CD4-positive, alpha-beta T cell treated with Interferon alpha-2 for 1 hour (primary cell): ENCODE results near the gene B3GNT8.
"Not testable (repeated sequence)": the region's sequence is repeated elsewhere in the genome, so short reads cannot be mapped to it uniquely, and the experiment has no call there.

Experiments used
- DNase-seq, 2 donors: peaks; one replicate each; pipeline ENCODE4 v3.0.0-alpha.2; 2020 to 2022

Gene B3GNT8

DNA sequence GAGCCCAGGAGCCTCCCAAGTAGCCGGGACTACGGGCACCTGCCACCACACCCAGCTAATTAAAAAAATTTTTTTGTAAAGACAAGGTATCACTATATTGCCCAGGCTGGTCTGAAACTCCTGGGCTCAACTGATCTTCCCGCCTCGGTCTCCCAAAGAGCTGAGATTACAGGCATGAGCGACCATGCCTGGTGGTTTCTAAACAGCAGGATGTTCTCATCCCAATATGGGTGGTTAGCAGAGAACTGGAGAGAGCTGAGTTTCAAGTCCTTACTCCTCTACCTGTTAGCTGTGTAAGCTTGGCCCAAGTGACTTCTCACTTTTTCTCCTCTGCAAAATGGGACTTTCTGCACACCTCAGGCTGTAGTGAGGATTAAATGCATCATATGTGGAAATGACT lies 42.8 kb downstream of the B3GNT8 start:
- no peak for DNase-seq

DNA sequence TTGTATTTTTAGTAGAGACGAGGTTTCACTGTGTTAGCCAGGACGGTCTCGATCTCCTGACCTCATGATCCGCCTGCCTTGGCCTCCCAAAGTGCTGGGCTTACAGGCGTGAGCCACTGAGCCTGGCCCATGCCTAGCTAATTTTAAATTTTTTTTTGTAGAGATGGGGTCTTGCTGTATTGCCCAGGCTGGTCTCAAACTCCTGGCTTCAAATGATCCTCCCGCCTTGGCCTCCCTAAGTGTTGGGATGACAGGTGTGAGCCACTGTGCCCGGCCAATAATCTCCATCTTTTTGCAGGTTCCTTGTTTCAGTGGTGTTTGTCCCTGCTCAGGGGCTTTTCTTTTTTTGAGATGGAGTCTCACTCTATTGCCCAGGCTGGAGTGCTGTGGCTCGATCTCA lies 45.6 kb downstream of the B3GNT8 start:
- DNase-seq: not testable (repeated sequence)

GRCh38 chr19:41377977-41378709 lies 49.0 kb downstream of the B3GNT8 start:
- no peak for DNase-seq

DNA sequence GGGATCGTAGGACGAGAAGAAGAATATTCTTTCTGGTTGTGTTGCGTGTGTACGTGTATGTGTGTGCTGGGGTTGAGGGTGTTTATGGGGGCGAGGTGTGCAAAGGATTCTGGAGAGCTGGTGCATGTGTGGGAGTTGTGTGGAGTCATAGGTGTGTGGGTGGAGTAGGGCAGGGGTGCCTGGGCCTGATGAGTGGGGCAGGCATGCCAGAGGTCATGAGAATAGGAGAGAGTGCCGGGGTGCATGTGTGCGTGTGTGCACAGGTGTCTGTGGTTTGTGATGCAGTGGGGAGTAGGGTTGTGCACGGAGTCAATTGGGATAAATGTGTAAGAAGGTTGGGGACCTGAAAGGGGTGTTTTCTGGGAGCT lies 50.2 kb downstream of the B3GNT8 start:
- DNase-seq: no peak

GRCh38 chr19:41376241-41376997 lies 50.8 kb downstream of the B3GNT8 start, which contains the start of gene TMEM91:
Gene TMEM91, plus strand, starts transcription at chr19:41376533. Its CDS starts 1,777 bp downstream, at chr19:41378310.
- DNase-seq: no peak
